ENCODE data around the gene NRIP1. TPM values are rescaled to one million over a fixed set of nuclear protein-coding genes. Genes with fewer than 3 reads are reported as not detected.

The NRIP1 gene
- total RNA-seq, 1 experiment from 2014 or later, result 10.4 TPM

- no peak overlapping the region for H2BK20ac ChIP-seq (ENCODE audit: low read depth, low read length, poor library complexity, severe bottlenecking)
- no peak overlapping the region for H4K91ac ChIP-seq (ENCODE audit: insufficient read length, low read depth, low read length)
- H2BK15ac ChIP-seq (ENCODE audit: low read depth, low read length), result no peak overlapping the region
- no peak overlapping the region for H3K27ac ChIP-seq (ENCODE audit: insufficient read length, low read depth, low read length)
- TF ChIP-seq CTCF (conservative IDR thresholded peaks at IDR 0.05), result no peak
- no peak overlapping the region for H2BK5ac ChIP-seq (ENCODE audit: insufficient read length, low read length)
- no peaks in the 10 kb centered on the region for H3K79me2 ChIP-seq (ENCODE audit: insufficient read depth, low read length)
- no peak overlapping the region for H4K8ac ChIP-seq (replicated peaks; ENCODE audit: insufficient read length, low read depth, low read length)
- H3T11ph ChIP-seq (ENCODE audit: low read length), result no peak overlapping the region
- H4K5ac ChIP-seq (ENCODE audit: insufficient read length, low read depth, low read length), result no peak overlapping the region
- H3K14ac ChIP-seq (ENCODE audit: insufficient read depth, low read length), result no peak overlapping the region
- no peaks in the 10 kb centered on the region for H3K9me3 ChIP-seq (ENCODE audit: control insufficient read depth, low read depth, low read length)
- no peaks in the 10 kb centered on the region for H3K79me1 ChIP-seq (ENCODE audit: insufficient read depth, low read depth, low read length, poor library complexity, severe bottlenecking)
- DNase-seq, result no peak
- H3K56ac ChIP-seq (ENCODE audit: insufficient read length, low read depth, low read length), result no peak overlapping the region
- H3K23ac ChIP-seq (ENCODE audit: insufficient read length, low read depth, low read length), result no peak overlapping the region
- no peak overlapping the region for H2BK12ac ChIP-seq (ENCODE audit: insufficient read length, low read depth, low read length)
- no peaks in the 10 kb centered on the region for H4K20me1 ChIP-seq (ENCODE audit: control insufficient read depth, insufficient read depth, insufficient read length)
- H3K4me2 ChIP-seq (ENCODE audit: insufficient read depth, insufficient read length, low read length), result no peak overlapping the region
- WGBS (ENCODE audit: extremely low coverage, insufficient read length, low lambda C conversion rate), result no CpG with 5 or more reads among the region's 1 CpG
- no peak overlapping the region for H2AK5ac ChIP-seq (ENCODE audit: insufficient read length, low read length)
- Mint-ChIP-seq H3K27ac (no peak overlapping the region), H3K4me3 (no peak overlapping the region), H3K9me3 (no peaks in the 10 kb centered on the region), H3K4me1 (peaks cover 5 to 13% of the 10 kb centered on the region in 2 experiments), H3K27me3 (ENCODE audit: low read depth) (no peaks in the 10 kb centered on the region), H3K36me3 (ENCODE audit: insufficient read depth in 1 of 3, low read depth in 3 of 3) (no peaks in the 10 kb centered on the region; a peak in 1 of 7 replicates)
- no peak overlapping the region for H2BK120ac ChIP-seq (ENCODE audit: low read depth, low read length, poor library complexity, severe bottlenecking)
- no peak overlapping the region for H2AFZ ChIP-seq (ENCODE audit: low read length)
- H3K4ac ChIP-seq (ENCODE audit: low read depth, low read length), result no peak overlapping the region
- H3K23me2 ChIP-seq (ENCODE audit: insufficient read length, low read depth, low read length, poor library complexity, severe bottlenecking), result no peaks in the 10 kb centered on the region
- no peak overlapping the region for H3K18ac ChIP-seq (ENCODE audit: insufficient read length, low read depth, low read length)
- H3K27me3 ChIP-seq (ENCODE audit: insufficient read depth, low read length), result no peaks in the 10 kb centered on the region
- H3K9ac ChIP-seq (ENCODE audit: extremely low read depth, insufficient read length, low read length), result no peak overlapping the region
- H3K4me1 ChIP-seq (ENCODE audit: insufficient read depth, low read length), result no peaks in the 10 kb centered on the region
These were observed 28.4 kb upstream of the NRIP1 start for GRCh38 chr21:15093216-15093615.
